Tibial nerve (tissue), 4 donors: Measurements from ENCODE around the gene GSC. TPM values are rescaled to one million over a fixed set of nuclear protein-coding genes. Genes with fewer than 3 reads are reported as not detected.

ENCODE experiments used
- DNase-seq, 2 donors: peaks; one replicate each; pipeline ENCODE4 v3.0.0-alpha.2; 2019; ENCODE audit warnings: low spot score in 2 of 2
- H3K27ac ChIP-seq, 4 donors: fragments of 200-600 bp; sonication (generic) in 3 of 4; one replicate each; pipeline ENCODE4 v1.5.1; 2017 to 2019; ENCODE audit warnings: mild to moderate bottlenecking in 1 of 4
- H3K27me3 ChIP-seq, 2 donors: fragments of 200-600 bp; sonication (generic) in 1 of 2; one replicate each; pipeline versions ENCODE4 v1.5.1 to v1.6.0; 2017 to 2019
- H3K36me3 ChIP-seq, 3 donors: fragments of 200-600 bp; sonication (generic); one replicate each; pipeline ENCODE4 v1.5.1; 2018 to 2019
- H3K4me1 ChIP-seq, 4 donors: fragments of 200-600 bp; sonication (generic) in 3 of 4; one replicate each; pipeline ENCODE4 v1.5.1; 2017 to 2019
- H3K4me3 ChIP-seq, 4 donors: fragments of 200-600 bp; sonication (generic) in 3 of 4; one replicate each; pipeline ENCODE4 v1.5.1; 2017 to 2019; ENCODE audit warnings: mild to moderate bottlenecking in 1 of 4, moderate library complexity in 1 of 4
- H3K9me3 ChIP-seq, 4 donors: fragments of 200-600 bp; sonication (generic) in 3 of 4; one replicate each; pipeline ENCODE4 v1.5.1; 2017 to 2019
- EP300 ChIP-seq, 2 donors: sonication (generic); formaldehyde crosslinking; IDR thresholded peaks; one replicate each; pipeline ENCODE4 v1.6.1; 2017; ENCODE audit warnings: antibody characterized with exemption in 2 of 2, mild to moderate bottlenecking in 1 of 2
- POLR2A ChIP-seq, 2 donors: fragments of 450-650 bp; IDR thresholded peaks; one replicate each; pipeline ENCODE4 v1.6.1; 2017; ENCODE audit warnings: antibody characterized with exemption in 2 of 2, mild to moderate bottlenecking in 2 of 2, moderate library complexity in 2 of 2
- WGBS, 2 donors: methylation state at CpG; one replicate each; pipeline ENCODE4 v1.1.5; 2018; 5-methylcytosine and 5-hydroxymethylcytosine counted together
- total RNA-seq, 4 donors: library from RNA; depleted of rRNA; stranded (reverse); fragments of >200 nt; gene quantifications; one replicate each; pipeline ENCODE4 v1.1.0, GENCODE V29; 2016
- TF ChIP-seq, protein P1 (sequence below), 5 experiments: fragments of 200-600 bp in 3 of 5; fragments of 450-650 bp in 2 of 5; sonication (generic) in 3 of 5; IDR thresholded peaks; one replicate each; pipeline ENCODE4 v1.5.1; 2016 to 2019; ENCODE audit warnings: antibody characterized with exemption in 5 of 5, mild to moderate bottlenecking in 3 of 5, moderate library complexity in 2 of 5

GSC gene
- total RNA-seq, 4 donors from 2014 or later, result 0.44 to 13.1 (median 2.2) TPM

DNA sequence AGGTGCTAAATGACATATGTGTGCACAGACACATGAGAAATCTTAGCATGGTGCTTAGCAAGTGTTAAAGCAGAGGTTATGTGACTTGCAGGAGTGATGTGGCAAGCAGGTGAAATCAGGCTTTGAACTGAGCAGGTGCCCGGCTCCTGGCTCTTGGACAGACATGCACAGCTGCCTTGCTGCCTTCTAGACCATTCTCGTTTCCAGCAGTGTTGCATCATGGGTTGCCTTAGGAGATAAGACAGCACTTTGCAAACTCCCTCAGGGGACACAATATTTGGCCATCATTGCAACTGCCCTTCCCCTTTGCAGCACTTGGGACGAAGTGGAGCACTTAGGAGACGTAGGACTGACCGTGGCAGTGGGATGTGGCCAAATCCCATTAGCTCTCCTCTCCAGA lies 17.2 kb upstream of the GSC start:
- Histone ChIP-seq H3K4me1 (no peaks in the 10 kb centered on the region), H3K27me3 (peaks cover 0 to 10% of the 10 kb centered on the region in 2 donors), H3K9me3 (no peaks in the 10 kb centered on the region), H3K4me3 (no peak overlapping the region), H3K36me3 (no peaks in the 10 kb centered on the region), H3K27ac (no peak overlapping the region)
- TF ChIP-seq POLR2A (IDR thresholded peaks at IDR 0.05), result no peak
- TF ChIP-seq, protein P1, sequence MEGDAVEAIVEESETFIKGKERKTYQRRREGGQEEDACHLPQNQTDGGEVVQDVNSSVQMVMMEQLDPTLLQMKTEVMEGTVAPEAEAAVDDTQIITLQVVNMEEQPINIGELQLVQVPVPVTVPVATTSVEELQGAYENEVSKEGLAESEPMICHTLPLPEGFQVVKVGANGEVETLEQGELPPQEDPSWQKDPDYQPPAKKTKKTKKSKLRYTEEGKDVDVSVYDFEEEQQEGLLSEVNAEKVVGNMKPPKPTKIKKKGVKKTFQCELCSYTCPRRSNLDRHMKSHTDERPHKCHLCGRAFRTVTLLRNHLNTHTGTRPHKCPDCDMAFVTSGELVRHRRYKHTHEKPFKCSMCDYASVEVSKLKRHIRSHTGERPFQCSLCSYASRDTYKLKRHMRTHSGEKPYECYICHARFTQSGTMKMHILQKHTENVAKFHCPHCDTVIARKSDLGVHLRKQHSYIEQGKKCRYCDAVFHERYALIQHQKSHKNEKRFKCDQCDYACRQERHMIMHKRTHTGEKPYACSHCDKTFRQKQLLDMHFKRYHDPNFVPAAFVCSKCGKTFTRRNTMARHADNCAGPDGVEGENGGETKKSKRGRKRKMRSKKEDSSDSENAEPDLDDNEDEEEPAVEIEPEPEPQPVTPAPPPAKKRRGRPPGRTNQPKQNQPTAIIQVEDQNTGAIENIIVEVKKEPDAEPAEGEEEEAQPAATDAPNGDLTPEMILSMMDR (IDR thresholded peaks at IDR 0.05), result no peak
- no peak for TF ChIP-seq EP300 (IDR thresholded peaks at IDR 0.05)
- WGBS, 2 donors, result 41 to 71% methylated on average over 4 to 5 of the region's 5 CpGs
- DNase-seq, result no peak

DNA sequence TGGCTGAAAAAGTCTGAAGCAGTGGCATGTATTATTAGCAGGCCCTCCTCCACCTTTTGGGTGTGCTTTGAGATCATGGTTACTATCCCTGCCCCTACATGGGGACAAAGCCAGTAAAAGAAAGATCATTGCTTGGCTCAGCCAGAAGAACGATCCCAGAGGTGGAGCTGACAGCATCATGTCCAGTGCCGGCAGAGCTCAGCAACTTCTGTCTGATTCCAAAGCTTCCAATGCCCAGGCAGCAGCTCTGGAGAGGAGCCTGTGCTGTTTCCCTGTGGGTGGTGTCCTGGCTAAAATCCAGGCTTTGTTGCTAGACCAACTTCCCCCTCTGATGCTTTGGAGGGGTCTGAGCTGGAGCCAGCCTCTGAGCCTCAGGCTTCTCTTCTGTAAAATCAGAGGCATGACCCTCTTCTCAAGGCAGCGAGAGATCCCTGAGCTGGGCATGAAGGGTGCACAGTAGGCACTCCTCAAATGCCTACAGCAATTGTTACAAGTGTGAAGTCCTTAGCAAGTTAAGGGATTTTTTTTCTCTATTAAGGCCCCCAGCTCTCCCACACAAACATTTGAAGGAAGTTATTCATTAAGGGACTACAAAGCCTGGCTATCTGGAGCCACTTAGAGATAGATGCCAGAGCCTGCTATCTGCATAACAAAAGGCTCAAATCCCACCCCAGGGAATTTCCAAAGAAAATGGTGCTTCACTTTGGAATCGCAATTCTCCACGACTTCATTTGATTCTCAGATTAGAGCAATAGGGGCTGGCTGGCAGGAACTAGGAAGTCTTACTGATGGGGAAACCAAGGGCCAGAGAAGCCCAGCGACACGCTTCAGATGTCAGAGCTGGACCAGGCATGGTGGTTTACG lies 10.9 kb upstream of the GSC start:
- no peaks in the 10 kb centered on the region for H3K9me3 ChIP-seq
- H3K4me1 ChIP-seq, result peaks cover 0 to 8% (median 0%) of the 10 kb centered on the region in 4 donors
- peaks cover 0 to 29% of the 10 kb centered on the region in 2 donors for H3K27me3 ChIP-seq
- H3K27ac ChIP-seq, result no peak overlapping the region
- DNase-seq, result no peak
- WGBS, 2 donors, result 54 to 58% methylated on average over 7 to 8 of the region's 8 CpGs
- TF ChIP-seq POLR2A (IDR thresholded peaks at IDR 0.05), result no peak
- H3K4me3 ChIP-seq, result no peak overlapping the region
- H3K36me3 ChIP-seq, result no peaks in the 10 kb centered on the region

DNA sequence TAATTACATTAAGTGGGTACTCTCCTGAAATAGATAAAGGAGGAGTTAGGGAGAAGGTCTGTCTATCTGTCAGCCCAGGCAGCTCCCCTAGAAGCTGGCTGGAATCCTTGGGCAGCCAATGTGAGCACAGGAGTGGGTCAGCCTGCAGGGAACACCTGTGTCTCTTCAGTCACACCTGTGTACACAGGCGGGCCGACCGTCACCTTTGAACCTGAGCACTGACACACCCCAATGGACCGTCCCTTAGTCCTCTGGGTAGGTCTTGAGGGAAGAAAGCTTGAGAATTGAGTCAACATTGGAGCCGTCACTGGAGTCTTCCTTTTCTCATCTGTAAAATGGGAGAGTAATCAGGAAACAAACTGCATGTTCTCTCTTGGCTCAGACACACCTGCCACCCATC lies 9.8 kb upstream of the GSC start:
- TF ChIP-seq, protein P1 (IDR thresholded peaks at IDR 0.05), result no peak
- TF ChIP-seq EP300 (IDR thresholded peaks at IDR 0.05) (no peak), POLR2A (IDR thresholded peaks at IDR 0.05) (no peak)
- Histone ChIP-seq H3K4me3 (no peak overlapping the region), H3K27me3 (peaks cover 1 to 40% of the 10 kb centered on the region in 2 donors), H3K4me1 (peaks cover 0 to 8% (median 0%) of the 10 kb centered on the region in 4 donors), H3K9me3 (no peaks in the 10 kb centered on the region), H3K36me3 (no peaks in the 10 kb centered on the region), H3K27ac (no peak overlapping the region)
- no peak for DNase-seq
- WGBS, 2 donors, result 90 to 92% methylated on average over 5 of the region's 5 CpGs

DNA sequence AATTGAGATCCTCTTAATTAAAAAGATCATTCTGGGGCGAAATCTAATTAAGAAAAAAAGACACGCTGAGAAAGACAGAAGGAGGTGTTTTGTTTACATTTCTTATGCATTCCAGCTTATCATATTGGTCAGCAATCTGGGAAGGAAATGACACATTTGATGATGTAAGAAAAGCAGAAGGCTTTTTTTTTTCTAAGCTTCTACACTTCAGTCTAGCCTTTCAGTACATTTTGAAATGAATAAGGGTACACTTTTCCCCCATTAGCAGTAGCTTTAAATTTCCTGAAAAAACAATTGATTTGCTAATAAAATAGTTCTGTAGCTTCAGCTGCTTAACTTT lies 5.9 kb upstream of the GSC start:
- no peak for DNase-seq
- no peak overlapping the region for H3K4me3 ChIP-seq
- H3K27me3 ChIP-seq, result peaks cover 15 to 79% of the 10 kb centered on the region in 2 donors
- H3K27ac ChIP-seq, result no peak overlapping the region
- H3K9me3 ChIP-seq, result no peaks in the 10 kb centered on the region
- H3K36me3 ChIP-seq, result no peaks in the 10 kb centered on the region
- H3K4me1 ChIP-seq, result peaks cover 0 to 26% (median under 1%) of the 10 kb centered on the region in 4 donors
- WGBS, 2 donors, result 24 to 30% methylated on average over 2 of the region's 2 CpGs
- TF ChIP-seq EP300 (IDR thresholded peaks at IDR 0.05) (no peak), POLR2A (IDR thresholded peaks at IDR 0.05) (no peak)
- TF ChIP-seq, protein P1 (IDR thresholded peaks at IDR 0.05), result no peak

DNA sequence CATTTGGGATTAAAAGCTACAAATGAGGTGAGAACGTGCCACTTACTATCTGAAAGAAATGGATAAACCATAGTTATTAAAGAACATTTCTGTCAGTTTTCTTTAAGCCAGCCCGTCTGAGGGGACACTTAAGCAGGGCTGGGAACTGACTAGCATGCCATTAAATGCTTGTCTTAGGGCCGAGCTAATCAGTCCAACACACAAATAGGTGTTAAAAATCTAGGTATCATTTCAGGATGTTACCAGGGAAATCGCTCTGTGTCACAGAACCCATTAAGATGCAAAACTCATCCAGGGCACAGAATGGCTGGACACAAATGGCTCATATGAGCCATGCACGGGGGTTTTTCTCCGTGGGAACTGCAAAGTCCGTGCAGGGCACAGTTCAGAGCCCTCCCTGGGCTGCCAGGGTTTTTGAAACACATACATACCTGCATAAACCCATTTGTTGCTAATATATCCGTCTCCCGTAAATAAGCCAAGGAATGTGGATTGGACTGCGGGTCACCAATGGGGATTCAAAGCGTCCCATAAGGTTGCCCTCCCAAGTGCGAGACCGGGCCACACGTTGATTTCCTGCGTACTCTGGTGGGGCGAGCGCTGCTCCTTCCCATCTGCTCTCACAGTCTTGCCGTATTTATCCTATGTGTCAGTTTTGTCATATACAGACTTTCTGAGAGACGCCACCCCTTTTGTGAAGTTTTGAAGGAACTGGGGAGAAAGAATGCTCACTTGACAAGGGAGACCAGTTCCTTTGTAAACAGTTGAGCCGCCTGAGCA lies 5.4 kb upstream of the GSC start:
- Histone ChIP-seq H3K36me3 (no peaks in the 10 kb centered on the region), H3K4me1 (peaks cover 0 to 25% (median 4%) of the 10 kb centered on the region in 4 donors), H3K27me3 (peaks cover 15 to 84% of the 10 kb centered on the region in 2 donors), H3K4me3 (no peak overlapping the region), H3K27ac (no peak overlapping the region), H3K9me3 (no peaks in the 10 kb centered on the region)
- WGBS, 2 donors, result 21 to 30% methylated on average over 17 to 20 of the region's 20 CpGs
- TF ChIP-seq POLR2A (IDR thresholded peaks at IDR 0.05) (no peak), EP300 (IDR thresholded peaks at IDR 0.05) (no peak)
- TF ChIP-seq, protein P1 (IDR thresholded peaks at IDR 0.05), result no peak
- DNase-seq, result no peak
